ENCODE measurements around the gene TMEM207.
A peak's percentile ranks its signal among the peaks of the same experiment; 100 is the strongest.

TMEM207 gene

DNA sequence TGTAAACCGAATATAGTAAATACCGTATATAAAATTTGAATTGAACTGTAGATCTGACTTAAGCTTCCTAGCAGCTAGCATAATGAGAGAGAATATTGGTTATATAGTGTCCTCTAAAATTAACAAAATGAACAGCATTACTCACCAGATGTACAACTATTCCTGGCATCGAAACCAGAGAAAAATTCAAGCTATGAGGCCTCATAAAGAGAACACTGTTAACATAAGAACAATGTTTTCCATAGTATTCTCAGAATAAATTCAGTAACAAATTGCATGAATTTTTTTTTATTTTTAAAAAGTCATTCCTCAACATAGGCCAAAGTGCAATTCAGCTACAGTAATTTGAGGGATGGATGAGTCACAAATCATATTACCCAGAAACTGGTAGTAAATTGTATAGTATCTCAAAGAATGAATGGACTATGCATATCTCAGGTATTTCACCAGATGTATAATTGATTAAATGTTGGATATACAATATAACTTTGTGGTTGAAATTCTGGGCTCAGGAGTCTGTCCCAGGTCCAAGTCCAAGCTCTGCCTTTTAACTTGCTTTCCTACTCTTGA is 5.0 kb downstream of the TMEM207 start:
- no peak for FAIRE-seq
- DNase-seq (ENCODE audit: insufficient read length, low spot score) = no peak

DNA sequence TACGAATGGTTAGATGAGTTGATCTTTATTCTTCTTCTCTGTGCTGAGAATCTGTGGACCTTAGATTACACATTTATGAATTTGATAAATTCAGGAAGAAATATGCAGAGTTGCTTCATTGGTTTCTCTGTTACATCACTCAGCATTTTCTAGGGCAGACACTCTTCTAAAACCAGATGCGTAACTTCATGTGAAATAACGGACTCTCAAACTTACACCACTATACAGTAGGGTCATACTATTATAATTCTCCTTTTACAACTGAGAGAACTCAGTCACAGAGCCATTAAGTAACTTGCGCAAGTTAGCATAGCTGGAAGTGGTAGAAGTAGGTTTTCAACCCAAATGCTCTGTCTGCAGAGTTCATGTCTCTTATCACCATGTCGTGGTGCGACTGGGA is 5.7 kb downstream of the TMEM207 start:
- FAIRE-seq = no peak
- no peak for DNase-seq (ENCODE audit: insufficient read length, low spot score)

DNA sequence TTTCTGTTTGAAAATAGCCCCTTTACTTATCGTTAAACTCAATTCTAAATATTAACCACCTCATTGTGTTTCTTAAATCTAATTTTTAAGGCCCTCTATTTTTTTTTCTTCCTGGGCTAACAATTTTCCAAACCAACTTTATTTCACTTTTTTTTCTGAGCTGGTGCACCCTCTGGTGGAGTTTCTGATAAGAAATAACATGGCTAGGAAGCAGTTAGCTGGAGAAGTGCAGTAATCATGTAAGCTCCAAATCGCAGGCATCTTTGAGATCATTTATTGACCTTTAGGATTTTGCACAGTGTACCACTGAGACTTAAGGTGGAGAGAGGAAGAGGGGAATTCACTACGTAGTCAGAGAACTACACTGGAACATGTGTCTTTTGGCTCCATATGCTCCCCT is 6.4 kb downstream of the TMEM207 start:
- FAIRE-seq (no peak), DNase-seq (ENCODE audit: insufficient read length, low spot score) (no peak)

DNA sequence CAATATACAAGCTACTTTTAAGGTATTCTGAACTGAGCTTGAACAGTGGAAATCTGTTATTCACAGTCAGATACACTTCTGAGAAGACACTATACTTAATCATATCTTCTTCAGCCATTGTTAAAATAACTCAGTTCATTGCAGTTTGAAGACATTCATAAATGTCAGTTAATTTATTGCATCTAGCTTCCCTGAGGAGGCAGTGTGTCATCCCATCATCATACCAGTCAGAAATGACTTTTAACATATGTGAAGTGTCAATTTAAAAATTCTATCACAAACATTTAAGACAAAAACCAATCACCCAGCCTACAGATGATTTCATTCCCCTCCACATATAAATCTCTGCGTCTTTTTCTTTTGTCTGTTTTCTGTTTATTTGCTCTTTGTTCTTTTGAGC is 7.5 kb downstream of the TMEM207 start:
- DNase-seq (ENCODE audit: insufficient read length, low spot score) = no peak
- FAIRE-seq = no peak

DNA sequence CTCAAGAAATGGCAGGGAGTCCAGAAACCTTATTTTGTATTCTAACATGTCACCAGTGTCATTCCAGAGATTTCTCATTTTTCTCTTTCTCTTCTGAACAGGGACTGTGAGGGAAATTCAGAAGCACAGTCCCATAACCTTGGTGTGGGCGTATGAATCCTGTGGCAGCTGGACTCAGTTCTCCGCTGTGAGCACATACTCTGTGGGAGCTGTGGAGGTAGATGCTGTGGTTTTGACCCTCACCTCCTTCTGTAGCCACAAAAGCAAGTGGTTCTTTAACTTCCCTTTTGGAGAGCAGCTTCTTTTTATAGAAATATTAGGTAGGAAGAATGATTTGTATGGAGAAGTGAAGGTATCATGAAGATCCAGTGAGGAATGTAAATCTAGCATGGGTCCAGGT is 13.4 kb downstream of the TMEM207 start:
- no peak for DNase-seq (ENCODE audit: insufficient read length, low spot score)
- FAIRE-seq = no peak

DNA sequence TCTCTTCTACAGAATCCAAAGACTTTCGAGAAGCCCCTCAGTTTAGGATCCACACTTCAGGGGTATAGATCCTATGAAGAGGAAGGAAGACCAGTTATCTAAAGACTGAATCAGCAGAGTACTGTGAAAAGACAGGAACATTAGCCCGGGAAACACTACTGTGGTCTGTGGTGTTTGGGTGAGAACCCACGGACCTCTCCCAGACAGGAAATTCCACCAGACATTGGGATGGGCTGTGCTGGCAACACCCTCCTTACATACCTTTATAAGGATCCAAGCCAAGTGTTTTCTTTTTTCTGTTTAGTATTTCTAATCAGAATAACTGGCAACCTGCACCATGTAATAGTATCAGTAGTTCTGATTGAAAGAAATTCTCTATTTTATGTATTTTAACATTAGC is 14.1 kb downstream of the TMEM207 start:
- FAIRE-seq = no peak

DNA sequence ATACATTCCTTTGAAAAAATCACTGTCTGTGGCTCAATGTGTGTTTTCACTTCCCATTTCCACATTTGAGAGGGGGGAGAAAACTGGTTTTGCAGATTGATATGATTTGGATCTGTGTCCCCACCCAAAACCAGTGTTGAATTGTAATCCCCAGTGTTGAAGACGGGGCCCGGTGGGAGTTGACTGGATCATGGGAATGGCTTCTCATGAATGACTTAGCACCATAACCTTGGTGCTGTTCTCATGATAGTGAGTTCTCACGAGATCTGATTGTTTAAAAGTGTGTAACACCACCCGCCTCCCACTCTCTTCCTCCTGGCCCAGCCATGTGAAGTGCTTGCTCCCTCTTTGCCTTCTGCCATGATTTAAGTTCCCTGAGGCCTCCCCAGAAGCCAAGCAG is 16.1 kb downstream of the TMEM207 start:
- no peak for FAIRE-seq
- no peak for DNase-seq (ENCODE audit: insufficient read length, low spot score)

More for the DNA sequence above, 14.1 kb downstream of the TMEM207 start:
- no peak for DNase-seq (ENCODE audit: insufficient read length, low spot score)

DNA sequence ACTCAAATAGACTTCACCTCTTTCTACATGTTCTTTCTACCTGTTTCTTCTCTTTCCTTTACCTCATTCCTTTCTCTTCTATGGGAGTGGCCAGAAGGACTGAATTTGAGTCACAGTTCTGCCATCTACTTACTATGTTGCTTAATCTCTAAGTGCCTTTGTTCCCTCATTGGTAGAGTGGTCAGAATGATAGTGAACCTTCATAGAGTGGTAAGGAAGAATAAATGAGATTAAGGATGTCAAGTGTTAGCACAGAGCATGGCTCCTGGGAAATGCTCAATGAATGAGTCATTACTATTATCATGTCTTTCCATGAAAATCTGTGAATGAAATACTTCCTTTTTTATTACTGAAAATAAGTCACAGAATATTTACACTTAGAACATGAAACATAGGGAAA is 17.5 kb downstream of the TMEM207 start:
- DNase-seq (ENCODE audit: insufficient read length, low spot score) (no peak), FAIRE-seq (no peak)

DNA sequence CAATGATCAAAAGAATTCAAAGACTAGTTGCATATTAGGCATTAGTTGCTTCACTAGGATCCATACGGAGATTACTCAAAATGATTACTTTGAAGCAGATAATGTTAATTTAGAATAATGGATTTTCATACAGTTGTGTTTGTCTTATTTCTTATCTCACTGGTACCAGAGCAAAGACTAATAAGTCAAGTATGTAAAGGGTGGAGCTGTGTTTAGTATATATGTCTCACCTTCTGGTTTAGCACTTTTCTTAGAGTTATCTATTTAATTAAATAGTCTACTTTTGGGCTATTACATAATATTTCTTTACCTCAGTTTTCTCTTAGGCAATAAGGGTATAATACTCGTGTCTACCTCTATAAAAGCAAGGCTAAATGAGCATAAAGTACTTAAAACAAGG is 18.8 kb downstream of the TMEM207 start:
- no peak for FAIRE-seq

DNA sequence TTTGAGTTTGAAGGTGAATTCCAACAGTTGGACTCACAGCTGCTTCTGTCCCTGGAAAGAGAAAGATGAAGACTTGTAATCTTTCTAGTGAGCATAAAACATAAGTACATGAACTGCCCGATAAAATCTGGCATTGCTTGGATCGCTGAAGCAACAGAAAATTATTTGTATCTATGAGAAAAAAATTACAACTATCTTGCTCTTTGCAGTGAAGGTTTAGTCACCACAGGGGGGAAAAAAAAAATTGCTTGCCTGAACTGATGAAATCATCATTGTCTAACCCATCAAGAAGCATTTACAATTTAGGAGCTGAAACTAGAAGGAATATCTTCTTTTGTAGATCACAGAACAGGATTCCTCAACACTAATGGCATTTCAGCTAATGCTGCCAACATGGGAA is 20.0 kb downstream of the TMEM207 start:
- DNase-seq (ENCODE audit: insufficient read length, low spot score) = no peak

More for the DNA sequence above, 18.8 kb downstream of the TMEM207 start:
- DNase-seq (ENCODE audit: insufficient read length, low spot score) = no peak

DNA sequence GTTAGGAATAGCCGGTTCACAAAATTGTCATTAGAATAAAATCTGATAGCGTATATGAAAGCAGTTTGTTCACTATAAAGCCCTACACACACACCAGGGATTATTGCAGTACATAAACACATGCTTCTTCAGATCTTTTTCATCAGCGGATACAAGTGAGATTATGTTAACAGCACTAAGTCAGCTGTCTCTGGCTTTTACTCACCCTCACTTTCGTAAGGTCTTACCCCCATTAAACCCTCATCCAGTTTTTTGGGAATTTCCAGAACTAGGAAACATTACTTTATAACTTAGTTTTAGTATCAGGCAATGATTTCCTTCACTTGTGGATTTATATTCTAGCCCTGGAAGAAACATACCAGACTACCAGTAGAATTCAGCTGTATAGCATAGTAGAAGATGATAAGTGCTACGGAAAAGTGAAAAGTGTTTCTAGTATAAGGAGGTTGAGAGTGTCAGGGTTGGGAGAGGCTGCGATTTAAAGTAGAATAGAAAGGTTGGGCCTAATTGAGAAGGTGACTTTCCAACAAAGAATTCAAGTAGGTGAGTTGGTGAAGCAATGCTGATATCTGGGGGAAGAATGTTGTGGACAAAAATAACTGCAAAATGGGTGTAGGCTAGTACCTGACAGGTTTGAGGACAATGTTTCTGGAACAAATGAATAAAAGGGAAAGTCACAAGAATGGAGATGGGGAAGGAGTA is 22.7 kb downstream of the TMEM207 start:
- FAIRE-seq (no peak), DNase-seq (ENCODE audit: insufficient read length, low spot score) (no peak)

More for the DNA sequence above, 20.0 kb downstream of the TMEM207 start:
- FAIRE-seq = no peak

DNA sequence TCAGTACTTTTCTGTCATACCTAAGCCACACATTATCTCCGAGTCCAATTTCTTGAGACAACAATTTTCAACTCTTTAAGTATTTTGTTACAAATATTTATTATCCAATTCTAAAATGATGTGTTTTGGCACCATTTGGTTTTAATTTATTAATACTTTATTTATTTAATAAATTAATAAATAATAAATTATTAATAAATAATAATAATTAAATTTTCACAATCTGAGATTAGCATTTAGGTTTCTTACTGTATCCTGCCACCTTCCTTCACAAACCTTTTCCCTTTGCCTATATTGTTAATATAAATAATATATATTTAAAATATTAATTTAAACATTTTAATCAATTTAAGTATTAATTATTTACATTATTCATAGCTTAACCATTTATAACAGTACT is 23.9 kb downstream of the TMEM207 start:
- DNase-seq (ENCODE audit: insufficient read length, low spot score) (no peak), FAIRE-seq (no peak)

DNA sequence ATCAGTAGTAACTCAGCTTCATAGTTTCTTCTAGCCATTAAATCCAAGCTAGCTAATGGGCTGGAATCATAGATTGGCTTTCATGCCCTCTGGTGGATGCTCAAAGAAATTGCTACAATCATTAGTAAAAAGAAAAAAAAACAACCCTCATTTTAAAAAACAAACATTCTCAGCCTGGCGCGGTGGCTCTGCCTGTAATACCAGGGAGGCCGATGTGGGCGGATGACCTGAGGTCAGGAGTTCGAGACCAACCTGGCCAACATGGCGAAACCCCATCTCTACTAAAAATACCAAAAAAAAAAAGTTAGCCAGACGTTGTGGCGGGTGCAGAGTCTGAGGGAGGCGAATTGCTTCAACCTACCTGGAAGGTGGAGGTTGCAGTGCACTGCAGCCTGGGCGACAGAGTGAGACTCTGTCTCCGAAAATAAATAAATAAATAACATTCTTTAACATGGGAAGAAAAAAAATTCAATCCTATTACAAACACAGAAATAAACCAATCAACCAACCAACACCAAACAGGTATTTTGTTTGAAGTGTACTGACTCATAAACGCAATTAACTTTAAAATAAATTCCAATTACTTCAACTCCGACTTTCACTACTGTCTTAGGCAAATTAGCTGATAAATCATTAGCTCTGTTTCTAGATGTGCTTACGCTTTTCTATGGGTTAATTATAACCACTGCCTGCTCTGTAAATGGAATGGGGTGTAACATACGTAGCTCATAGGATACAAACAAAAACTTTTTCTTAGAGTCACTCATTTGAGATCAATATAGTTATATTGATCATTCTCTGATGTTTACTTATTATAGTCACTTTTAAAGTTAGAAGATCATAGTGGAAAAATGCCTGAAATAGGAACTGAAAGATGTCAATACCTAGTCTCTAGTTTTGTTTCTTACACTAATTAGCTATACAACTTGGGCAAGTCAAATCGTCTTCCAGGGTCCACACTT is 24.9 kb downstream of the TMEM207 start:
- DNase-seq (ENCODE audit: insufficient read length, low spot score) (peak; percentile 6), FAIRE-seq (peak; percentile 71)

DNA sequence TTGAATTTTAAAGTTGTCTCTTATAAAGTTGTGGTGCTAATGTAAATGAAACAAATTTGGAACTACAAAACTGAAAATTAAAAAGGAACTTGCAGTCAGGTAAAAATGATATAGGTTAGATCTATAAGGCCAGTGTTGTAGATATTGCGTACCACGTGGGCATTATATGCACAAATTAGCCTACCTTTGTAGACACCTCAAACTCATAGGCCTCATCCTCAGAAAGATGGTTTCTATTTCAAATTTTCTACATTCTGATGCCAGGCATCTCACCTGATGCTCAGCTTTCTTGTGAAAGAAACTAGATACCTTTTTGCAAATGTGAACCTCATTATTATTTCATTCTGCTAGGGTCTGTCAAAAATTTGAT is 25.6 kb downstream of the TMEM207 start:
- DNase-seq (ENCODE audit: insufficient read length, low spot score) (no peak), FAIRE-seq (no peak)

DNA sequence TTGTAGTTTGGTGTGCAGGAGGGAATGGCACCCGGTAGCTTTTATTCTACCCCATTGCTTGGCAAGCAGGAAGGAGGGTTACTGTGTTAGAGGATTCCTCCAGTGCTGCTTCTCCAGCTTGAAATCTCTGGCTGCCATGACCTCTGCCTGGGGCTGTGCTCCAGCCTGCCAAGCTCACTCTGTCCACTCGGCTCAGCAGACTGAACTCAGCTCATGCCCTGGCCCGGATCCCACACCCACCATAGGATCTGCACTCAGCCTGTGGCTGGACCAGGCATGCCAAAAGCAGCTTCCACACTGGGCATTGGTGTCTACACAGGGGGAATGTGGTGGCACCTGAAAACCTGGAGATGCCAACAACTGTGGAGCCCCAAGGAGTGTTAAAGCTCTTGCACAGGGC is 35.4 kb downstream of the TMEM207 start:
- DNase-seq (ENCODE audit: insufficient read length, low spot score) (no peak), FAIRE-seq (no peak)

DNA sequence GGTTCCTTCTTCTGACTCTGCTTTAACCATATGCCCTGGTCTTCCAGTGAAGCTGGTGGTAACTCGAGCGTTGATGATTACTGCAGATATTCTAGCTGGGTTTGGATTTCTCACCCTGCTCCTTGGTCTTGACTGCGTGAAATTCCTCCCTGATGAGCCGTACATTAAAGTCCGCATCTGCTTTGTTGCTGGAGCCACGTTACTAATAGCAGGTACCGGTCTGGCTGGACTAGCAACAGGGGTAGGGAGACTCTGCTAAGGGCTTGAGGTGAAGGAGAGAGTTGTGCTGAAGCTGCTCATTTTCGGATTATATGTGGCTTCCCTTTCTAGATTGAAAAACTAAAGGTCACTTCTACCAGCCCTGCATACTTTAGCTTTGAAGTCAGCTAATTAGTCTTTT is 45.0 kb downstream of the TMEM207 start:
- DNase-seq (ENCODE audit: insufficient read length, low spot score) = no peak
- FAIRE-seq = no peak

DNA sequence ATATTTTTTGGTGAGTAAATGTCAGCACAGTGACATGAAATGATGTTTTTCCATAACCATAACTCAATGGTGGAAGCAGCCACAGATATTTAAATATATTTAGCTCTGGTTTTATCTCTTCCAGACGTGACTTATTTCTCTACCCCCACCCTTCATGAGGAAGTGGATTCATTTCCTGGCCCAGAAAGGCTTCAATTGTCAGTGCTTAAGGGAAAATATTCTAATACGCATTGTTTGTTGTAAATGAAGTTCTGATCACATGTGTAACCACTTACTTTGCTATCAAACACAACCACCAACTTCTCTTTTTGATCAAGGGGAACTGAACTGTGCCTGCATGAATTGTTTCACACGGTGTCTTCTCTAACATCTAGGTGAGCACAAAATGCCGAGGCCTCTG is 47.7 kb downstream of the TMEM207 start:
- FAIRE-seq (no peak), DNase-seq (ENCODE audit: insufficient read length, low spot score) (no peak)

DNA sequence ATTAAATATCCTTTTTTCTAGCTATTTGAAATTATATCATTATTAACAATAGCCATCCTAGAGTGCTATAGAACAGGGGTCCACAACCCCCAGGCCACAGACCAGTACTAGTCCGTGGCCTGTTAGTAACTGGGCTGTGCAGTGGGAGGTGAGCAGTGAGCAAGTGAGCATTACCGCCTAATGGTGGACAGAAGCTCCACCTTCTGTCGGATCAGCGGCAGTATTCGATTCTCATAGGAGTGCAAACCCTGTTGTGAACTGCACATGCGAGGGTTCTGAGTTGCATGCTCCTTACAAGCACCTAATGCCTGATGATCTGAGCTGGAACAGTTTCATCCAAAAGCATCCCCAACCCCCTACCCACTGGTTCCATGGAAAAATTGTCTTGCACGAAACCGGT is 50.0 kb downstream of the TMEM207 start:
- no peak for FAIRE-seq
- no peak for DNase-seq (ENCODE audit: insufficient read length, low spot score)

DNA sequence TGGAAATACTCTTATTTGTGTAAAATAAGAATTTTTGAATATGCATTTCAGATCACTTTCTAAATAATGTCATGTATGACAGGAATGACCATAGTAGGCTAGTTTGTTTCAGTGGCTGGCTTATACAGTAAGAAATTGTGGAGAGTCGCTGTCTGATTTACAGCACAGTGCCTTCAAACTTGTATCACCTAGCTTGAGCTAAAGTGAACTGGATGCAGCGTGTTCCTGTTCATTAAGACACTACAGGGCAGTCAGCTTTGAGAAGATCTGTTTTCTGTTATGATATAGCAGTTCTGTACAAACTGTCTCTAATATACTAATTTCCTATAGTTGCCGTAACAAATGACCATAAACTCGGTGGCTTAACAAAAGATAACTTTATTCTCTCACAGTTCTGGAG is 51.8 kb downstream of the TMEM207 start:
- no peak for DNase-seq (ENCODE audit: insufficient read length, low spot score)
- peak; percentile 59 for FAIRE-seq

DNA sequence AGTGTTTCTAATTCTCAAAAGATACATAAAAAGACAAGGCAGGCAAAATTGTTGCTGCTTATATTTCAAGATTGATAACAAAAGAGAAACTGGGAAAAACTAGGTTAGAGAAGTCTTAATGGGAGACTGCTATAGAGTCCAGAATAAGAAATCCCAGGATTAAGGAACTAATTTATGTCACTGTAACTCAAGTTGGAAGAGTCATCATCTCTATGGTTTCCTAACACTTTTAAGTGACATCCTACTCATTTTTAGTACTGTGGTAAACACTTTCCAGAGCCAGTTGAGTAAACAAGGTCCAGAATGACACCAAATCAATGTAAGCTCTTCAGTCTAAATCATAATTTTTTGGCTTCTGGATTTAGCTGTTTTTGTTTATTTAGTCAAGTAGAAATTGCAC is 53.7 kb downstream of the TMEM207 start:
- DNase-seq (ENCODE audit: insufficient read length, low spot score) (no peak), FAIRE-seq (no peak)

DNA sequence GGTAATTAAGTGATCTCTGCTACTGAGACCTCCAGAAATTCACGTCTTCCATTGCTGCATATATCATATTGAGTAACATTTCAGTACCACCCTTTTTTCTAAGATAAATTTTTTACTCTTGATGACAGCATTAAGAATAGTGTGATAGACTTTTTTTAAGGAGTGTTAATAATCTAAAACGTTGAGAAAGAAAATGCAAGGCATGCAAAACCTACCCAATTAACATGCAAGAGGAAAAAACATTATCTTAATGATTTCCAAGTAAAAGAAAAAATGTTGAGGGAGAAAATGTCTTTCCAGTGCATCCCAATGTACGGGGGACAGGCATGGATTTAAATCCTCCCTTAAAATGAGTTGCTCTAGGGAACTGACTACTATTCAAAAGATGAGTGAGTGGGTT is 61.0 kb downstream of the TMEM207 start:
- DNase-seq (ENCODE audit: insufficient read length, low spot score) (no peak), FAIRE-seq (no peak)

Data from GM19239 (cell line).